GM12874 (cell line): ENCODE measurements around the gene PSMB2.

ENCODE experiments used
- TF ChIP-seq, protein P1 (sequence below): IDR thresholded peaks from 2 replicates; pipeline ENCODE4 v1.5.1; 2011; ENCODE audit warnings: low read depth, mild to moderate bottlenecking, control low read depth, low read length, moderate library complexity; ENCODE audit not compliant: insufficient read depth

The PSMB2 gene

DNA sequence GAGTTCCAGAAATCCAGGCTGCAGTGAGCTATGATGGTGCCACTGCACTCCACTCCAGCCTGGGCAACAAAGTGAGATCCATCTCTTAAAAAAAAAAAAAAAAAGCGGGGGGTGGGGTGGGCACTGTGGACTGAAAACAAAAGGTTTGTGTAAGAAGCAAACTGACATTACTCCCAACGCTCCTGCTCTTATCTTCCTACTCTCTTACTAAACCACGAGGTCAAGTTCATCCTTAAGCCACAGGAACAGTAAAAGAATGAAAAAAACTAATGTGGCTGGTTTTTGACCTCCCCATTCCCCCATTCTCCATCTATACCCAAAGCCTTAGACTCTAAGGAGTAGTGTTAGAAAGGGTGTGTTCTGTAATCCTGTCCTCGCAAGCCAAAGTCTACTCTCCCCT lies 37.4 kb downstream of the PSMB2 start:
- TF ChIP-seq, protein P1, sequence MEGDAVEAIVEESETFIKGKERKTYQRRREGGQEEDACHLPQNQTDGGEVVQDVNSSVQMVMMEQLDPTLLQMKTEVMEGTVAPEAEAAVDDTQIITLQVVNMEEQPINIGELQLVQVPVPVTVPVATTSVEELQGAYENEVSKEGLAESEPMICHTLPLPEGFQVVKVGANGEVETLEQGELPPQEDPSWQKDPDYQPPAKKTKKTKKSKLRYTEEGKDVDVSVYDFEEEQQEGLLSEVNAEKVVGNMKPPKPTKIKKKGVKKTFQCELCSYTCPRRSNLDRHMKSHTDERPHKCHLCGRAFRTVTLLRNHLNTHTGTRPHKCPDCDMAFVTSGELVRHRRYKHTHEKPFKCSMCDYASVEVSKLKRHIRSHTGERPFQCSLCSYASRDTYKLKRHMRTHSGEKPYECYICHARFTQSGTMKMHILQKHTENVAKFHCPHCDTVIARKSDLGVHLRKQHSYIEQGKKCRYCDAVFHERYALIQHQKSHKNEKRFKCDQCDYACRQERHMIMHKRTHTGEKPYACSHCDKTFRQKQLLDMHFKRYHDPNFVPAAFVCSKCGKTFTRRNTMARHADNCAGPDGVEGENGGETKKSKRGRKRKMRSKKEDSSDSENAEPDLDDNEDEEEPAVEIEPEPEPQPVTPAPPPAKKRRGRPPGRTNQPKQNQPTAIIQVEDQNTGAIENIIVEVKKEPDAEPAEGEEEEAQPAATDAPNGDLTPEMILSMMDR, result no peak

DNA sequence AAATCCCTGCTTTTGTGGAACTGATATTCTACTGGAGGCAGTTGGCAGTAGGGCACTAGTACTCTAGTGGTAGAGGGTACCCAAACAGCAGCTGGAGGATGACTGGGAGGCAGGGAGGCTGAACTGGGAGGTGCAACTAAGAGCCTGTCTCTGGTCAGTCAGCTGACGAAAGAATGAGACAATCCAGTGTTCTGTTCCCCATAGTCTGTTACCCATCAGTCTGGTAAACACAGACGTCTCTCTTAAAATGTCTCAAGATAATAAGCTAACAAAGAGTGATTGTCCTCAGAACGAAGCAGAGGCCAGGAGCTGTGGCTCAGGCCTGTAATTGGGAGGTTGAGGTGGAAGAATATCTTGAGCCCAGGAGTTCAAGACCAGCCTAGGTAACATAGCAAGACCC lies 37.9 kb downstream of the PSMB2 start:
- TF ChIP-seq, protein P1, result no peak

DNA sequence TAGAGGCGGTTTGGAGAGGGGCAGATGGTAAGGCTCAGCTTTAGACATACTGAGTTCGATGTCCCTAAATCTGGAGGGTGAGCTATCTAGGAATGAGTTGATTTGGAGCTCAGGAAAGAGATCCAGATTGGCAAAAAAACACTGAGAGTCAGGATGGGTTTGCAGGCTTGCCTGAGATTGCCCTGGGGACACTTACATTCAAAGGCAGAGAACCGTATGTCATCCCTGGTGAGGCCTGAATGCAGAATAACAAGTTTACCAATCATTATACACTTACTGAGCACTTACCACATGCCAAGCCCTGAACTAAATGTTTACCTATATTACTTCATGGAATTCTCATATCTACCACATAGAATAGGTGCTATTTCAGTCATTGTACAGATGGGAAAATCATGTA lies 40.7 kb downstream of the PSMB2 start:
- TF ChIP-seq, protein P1, result no peak

DNA sequence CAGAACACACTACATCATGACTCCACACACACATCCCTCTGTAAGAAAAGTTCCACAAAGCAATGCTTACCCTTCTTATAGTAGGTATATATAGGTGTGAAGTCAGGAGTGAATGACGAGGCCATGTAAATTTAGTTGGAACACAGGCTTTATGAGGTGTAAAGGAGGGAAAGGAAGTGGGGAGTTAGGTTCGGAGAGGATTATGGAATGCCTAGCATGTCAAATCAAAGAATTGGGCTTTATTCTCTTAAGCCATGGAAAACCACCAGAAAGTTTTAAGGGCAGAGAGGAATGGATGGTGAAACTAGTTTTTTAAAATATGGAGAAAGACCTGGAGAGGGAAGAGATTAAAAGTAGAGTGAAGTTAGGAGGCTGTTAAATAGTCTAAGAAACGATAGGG lies 41.9 kb downstream of the PSMB2 start:
- TF ChIP-seq, protein P1, result no peak

DNA sequence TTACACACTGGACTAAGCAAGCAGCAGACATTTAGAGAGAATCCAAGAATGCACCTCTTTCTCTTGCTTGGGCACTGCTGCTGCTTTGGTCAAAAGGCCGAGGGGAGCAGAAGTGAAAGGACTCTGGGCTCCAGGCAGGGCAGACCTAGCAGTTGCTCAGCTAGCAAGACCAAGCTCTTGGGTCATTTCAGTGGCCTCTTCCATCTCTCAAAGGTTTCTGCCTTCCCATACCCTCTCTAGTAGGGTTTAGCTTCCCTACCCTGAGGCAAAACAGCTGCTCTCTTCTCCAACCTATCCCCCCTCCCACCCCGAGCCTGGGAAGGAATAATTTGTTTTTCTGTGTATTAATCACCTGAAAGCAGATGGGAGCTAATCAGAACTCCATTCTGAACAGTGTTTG lies 42.4 kb downstream of the PSMB2 start:
- TF ChIP-seq, protein P1, result no peak

DNA sequence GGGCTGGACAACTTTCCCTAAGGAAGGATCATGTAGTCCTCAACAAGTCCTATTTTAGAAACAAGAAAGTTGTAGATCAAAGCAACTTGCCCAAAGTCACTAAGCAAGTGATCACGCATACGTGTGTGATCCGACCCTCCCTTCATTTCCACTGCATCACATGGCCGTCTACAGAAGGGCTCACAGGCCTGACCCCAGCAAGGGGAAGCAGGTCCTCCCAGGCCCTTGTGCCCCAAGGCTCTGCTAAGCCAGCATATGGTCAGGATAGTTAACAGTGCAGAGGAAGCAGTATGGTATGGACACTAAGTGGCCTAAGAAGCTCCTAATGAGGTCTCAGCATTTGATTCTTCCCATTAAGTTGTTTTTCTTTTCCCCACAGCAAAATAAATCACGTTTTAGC lies 43.5 kb downstream of the PSMB2 start:
- TF ChIP-seq, protein P1, result no peak

DNA sequence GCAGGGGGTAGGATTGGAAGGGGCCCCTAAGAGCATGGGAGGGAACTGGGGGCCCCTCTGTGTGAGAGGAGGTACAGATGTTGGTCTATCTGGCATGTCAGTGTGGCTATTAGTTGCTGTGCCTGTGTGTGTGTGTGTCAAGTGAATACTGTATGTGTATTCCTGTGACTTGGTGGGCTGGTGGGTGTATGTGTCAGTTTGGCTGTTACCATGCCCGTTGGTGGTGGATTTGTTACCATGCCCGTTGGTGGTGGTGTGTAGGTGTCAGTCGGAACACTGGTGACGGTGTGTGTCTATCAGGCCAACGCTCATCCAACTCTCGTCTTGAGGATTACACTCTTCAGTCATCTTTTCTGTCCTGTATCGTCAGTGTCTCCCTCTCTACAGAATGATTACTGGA lies 45.6 kb downstream of the PSMB2 start:
- TF ChIP-seq, protein P1, result no peak
